Gastroesophageal sphincter (tissue), 3 donors: Measurements from ENCODE around the gene IYD.

Experiments used
- CTCF ChIP-seq, 4 experiments: fragments of 200-600 bp in 2 of 4; fragments of 450-650 bp in 2 of 4; sonication (generic) in 1 of 4; IDR thresholded peaks; one replicate each; pipeline ENCODE4 v1.5.1; 2017 to 2019; ENCODE audit warnings: antibody characterized with exemption in 4 of 4, mild to moderate bottlenecking in 2 of 4, moderate library complexity in 2 of 4
- POLR2A ChIP-seq, 2 donors: fragments of 450-650 bp; IDR thresholded peaks; one replicate each; pipeline ENCODE4 v1.6.1; 2017; ENCODE audit warnings: antibody characterized with exemption in 2 of 2, mild to moderate bottlenecking in 2 of 2, moderate library complexity in 1 of 2

GRCh38 chr6:150333585-150333941 is 35.2 kb upstream of the IYD start:
- TF ChIP-seq CTCF (IDR thresholded peaks at IDR 0.05), result no peak
- no peak for TF ChIP-seq POLR2A (IDR thresholded peaks at IDR 0.05)
